ENCODE results near the gene TMPRSS4.

Gene TMPRSS4

GRCh38 chr11:118153976-118154375, 77.1 kb downstream of the TMPRSS4 start:
- no peak for DNase-seq (ENCODE audit: low spot score)

- DNase-seq (ENCODE audit: low spot score), result no peak
These were observed 77.8 kb downstream of the TMPRSS4 start for GRCh38 chr11:118154641-118155040.

GRCh38 chr11:118155776-118156530, 79.1 kb downstream of the TMPRSS4 start:
- no peak for DNase-seq (ENCODE audit: low spot score)

GRCh38 chr11:118156531-118157185, 79.8 kb downstream of the TMPRSS4 start:
- DNase-seq (ENCODE audit: low spot score), result no peak

- no peak for DNase-seq (ENCODE audit: low spot score)
These were observed 80.5 kb downstream of the TMPRSS4 start for GRCh38 chr11:118157186-118157895.

DNA sequence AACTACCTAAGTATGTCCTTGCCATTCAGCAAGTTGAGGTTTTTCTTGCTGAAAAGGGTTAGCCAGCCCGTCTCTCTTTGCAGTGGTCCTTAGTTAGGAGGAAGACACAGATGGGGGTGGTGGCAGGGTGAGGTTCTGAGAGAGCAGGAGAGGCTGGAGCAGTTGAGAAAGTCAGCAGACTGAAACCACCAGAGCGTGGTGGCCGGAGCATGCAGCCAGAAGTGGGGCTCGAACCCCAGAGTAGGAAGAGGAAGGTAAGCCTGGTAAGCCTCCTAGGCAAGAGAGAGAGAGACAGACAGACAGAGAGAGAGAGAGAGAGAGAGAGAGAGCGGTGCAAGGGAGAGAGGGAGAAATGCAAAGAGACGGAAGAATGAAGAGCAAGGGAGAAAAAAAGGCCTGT, 84.9 kb downstream of the TMPRSS4 start:
- DNase-seq (ENCODE audit: low spot score), result no peak

DNA sequence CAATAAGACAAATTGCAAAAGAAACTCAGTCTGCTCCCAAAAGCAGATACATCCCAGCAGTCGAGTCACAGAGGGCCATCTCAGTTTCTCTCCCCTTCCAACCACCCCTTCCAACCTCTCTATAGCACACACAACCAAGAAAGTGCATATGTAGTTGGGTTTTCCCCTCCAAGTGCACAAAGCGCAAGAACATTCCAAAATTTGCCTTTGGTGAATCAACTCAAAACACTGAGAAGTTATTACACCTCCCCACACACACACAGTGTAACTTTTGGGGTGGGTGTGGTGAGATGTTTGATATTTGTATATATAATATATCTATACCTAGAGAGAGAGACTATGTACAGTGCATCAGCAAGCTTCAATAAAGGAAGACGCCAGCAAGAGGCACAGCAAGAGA, 86.0 kb downstream of the TMPRSS4 start:
- DNase-seq (ENCODE audit: low spot score), result no peak

DNA sequence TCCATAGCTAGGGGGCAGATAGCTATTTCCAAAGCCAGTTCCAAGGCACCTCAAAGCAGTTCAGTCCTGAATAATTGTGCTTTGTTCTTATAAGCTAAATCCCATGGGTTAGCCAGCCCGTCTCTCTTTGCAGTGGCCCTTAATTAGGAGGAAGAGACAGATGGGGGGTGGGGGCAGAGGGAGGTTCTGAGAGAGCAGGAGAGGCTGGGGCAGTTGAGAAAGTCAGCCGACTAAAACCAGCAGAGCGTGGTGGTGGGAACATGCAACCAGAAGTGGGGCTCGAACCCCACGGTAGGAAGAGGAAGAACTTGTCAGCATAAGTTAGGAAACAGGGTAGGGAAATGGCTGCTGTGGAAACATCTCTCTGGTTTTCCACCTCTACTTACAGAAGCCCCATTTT, 86.6 kb downstream of the TMPRSS4 start:
- DNase-seq (ENCODE audit: low spot score), result no peak

DNA sequence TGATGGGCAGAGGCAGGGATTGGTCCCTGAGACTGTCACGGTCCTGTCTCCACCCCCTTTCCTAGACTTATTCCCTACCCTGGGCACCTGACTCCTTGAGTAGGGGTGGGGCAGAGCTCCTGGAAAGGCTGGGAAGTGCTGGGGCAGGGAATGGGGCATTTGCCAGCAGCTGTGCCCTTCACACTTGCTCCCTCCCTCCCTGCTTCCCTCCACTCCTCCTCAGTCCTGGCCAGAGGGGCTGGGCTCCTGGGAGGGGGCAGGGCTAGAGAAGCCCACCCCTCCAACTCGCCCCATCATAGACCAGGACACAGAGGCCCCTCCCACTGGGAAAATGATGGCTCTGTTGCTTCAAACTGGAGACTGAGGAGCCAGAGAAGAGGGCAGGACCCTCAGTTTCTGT, 88.0 kb downstream of the TMPRSS4 start:
- no peak for DNase-seq (ENCODE audit: low spot score)

DNA sequence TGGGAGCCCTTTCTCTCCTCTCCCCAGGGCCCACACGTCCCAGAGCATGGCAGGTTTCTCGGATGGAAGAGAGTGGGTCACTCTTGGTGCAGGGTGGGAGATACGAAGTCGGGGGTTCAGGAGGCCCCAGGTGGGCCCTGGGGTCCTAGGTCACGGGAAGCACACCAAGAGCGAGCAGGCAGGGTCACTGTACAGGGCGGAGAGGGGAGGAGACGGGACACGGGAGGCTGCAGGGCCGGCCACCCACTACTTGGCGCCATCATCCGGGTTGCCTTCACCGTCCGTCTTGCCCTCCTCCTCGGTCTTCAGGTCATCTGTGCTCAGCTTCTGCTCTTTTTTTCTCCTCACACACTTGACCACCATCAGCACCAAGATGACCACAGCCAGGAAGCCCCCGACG, 89.8 kb downstream of the TMPRSS4 start:
- no peak for DNase-seq (ENCODE audit: low spot score)

DNA sequence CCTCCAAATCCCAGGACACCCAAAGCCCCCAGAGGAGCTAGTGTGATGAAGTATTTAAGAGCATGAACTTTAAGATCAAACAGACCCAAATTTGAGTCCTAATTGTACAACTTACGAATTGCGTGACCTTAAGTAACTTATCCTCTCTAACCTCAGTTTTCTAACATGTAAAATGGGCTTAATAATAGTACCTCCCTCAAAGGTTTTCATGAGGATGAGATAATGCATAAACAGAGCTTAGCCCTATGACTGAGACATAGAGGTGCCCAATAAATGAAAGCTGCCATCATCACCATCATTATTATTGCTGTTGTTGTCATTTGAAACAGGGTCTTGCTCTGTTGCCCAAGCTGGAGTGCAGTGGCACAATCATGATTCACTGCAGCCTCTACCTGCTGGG, 90.4 kb downstream of the TMPRSS4 start:
- no peak for DNase-seq (ENCODE audit: low spot score)

- no peak for DNase-seq (ENCODE audit: low spot score)
These were observed 91.0 kb downstream of the TMPRSS4 start for GRCh38 chr11:118167906-118168305.

DNA sequence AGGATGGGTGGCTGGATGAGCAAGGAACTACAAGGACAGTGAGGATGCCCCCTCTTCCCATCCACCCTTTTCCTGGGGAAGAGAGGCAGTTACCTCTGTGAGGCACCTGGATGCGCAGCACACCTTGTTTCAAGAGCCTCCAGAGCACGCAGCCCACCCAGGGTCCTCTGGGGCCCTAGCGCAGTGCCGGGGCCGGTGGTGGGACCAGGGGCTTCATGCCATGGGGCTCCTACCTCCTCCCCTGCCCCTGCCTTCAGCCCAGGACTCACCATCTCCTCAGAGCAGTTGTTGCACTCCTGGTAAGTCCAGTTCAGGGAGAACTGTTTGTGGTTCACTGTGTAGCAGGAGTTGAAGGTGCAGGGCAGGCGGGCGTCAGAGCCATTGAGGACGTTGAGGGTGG, 91.4 kb downstream of the TMPRSS4 start:
- DNase-seq (ENCODE audit: low spot score), result no peak

GRCh38 chr11:118168751-118169150, 91.9 kb downstream of the TMPRSS4 start:
- no peak for DNase-seq (ENCODE audit: low spot score)

DNA sequence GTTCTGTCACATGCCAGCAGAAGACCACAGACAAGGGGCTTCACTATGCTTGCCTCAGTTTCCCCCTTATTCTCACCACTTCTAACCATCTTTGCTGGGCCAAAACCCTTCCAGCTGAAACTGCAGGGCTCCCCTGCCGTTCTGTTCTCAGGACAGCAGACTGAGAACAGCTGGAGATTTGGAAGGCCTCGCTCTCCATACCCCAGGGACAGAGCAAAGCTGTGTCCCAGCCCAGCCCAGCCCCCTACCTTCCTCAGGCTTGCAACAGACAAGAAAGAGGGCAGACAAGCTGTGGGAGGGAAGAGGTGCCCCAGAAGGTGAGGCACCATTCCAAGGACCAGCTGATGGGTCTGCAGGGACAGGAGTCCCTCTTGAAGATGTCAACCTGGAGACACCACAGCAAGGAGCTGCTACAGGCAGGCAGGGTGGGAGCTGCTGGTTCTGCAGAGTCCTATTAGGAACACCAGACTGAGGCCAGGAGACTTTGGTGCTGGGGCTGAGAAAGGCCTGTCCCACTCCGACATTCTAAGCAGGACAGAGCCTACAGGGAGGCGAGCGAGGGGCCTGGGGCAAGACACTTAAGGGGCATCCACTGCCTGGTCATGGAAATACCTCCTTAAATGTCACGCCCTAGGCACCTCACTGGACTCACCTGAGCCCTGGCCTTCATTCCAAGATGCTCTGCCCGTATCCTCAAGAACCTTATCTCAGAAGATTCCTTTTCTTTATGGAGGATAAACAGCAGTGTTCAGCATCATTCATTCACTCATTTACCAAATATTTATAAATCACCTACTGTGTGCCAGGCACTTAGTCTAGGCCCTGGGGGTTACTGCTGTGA, 92.6 kb downstream of the TMPRSS4 start:
- no peak for DNase-seq (ENCODE audit: low spot score)

GRCh38 chr11:118170231-118170630, 93.4 kb downstream of the TMPRSS4 start:
- DNase-seq (ENCODE audit: low spot score), result no peak

GRCh38 chr11:118170882-118171268, 94.0 kb downstream of the TMPRSS4 start:
- DNase-seq (ENCODE audit: low spot score), result no peak
